ENCODE data around the gene TJP1.
"Not testable (repeated sequence)": the region's sequence is repeated elsewhere in the genome, so short reads cannot be mapped to it uniquely, and the experiment has no call there.

Gene TJP1

GRCh38 chr15:29681946-29682345, 140.3 kb downstream of the TJP1 start:
- no peak for DNase-seq (ENCODE audit: low read depth)

- DNase-seq (ENCODE audit: low read depth): no peak
These were observed 141.0 kb downstream of the TJP1 start for GRCh38 chr15:29681166-29681845.

GRCh38 chr15:29680465-29681165, 141.7 kb downstream of the TJP1 start:
- no peak for DNase-seq (ENCODE audit: low read depth)

GRCh38 chr15:29678504-29679034, 143.7 kb downstream of the TJP1 start:
- no peak for DNase-seq (ENCODE audit: low read depth)

GRCh38 chr15:29677871-29678461, 144.3 kb downstream of the TJP1 start:
- no peak for DNase-seq (ENCODE audit: low read depth)

GRCh38 chr15:29677455-29677854, 144.8 kb downstream of the TJP1 start:
- no peak for DNase-seq (ENCODE audit: low read depth)

GRCh38 chr15:29676961-29677402, 145.3 kb downstream of the TJP1 start:
- no peak for DNase-seq (ENCODE audit: low read depth)

- not testable (repeated sequence) for DNase-seq (ENCODE audit: low read depth)
These were observed 145.8 kb downstream of the TJP1 start for GRCh38 chr15:29676374-29676960.

GRCh38 chr15:29675791-29676301, 146.4 kb downstream of the TJP1 start:
- no peak for DNase-seq (ENCODE audit: low read depth)

GRCh38 chr15:29674661-29675533, 147.4 kb downstream of the TJP1 start:
- DNase-seq (ENCODE audit: low read depth): no peak

- no peak for DNase-seq (ENCODE audit: low read depth)
These were observed 149.1 kb downstream of the TJP1 start for GRCh38 chr15:29672923-29673809.

- no peak for DNase-seq (ENCODE audit: low read depth)
These were observed 149.8 kb downstream of the TJP1 start for GRCh38 chr15:29672446-29672845.

GRCh38 chr15:29672046-29672445, 150.2 kb downstream of the TJP1 start:
- DNase-seq (ENCODE audit: low read depth): not testable (repeated sequence)

GRCh38 chr15:29670998-29671981, 151.0 kb downstream of the TJP1 start:
- DNase-seq (ENCODE audit: low read depth): peak; percentile 76

- no peak for DNase-seq (ENCODE audit: low read depth)
These were observed 152.0 kb downstream of the TJP1 start for GRCh38 chr15:29670266-29670665.

- DNase-seq (ENCODE audit: low read depth): no peak
These were observed 152.4 kb downstream of the TJP1 start for GRCh38 chr15:29669823-29670222.

GRCh38 chr15:29668120-29668602, 154.1 kb downstream of the TJP1 start:
- DNase-seq (ENCODE audit: low read depth): peak; percentile 64

- no peak for DNase-seq (ENCODE audit: low read depth)
These were observed 156.0 kb downstream of the TJP1 start for GRCh38 chr15:29666241-29666640.

GRCh38 chr15:29665444-29666003, 156.7 kb downstream of the TJP1 start:
- DNase-seq (ENCODE audit: low read depth): no peak

Measured in fibroblast of gingiva (primary cell).